HG02642 (cell line): ENCODE measurements around the gene NELL1.

ENCODE experiments used
- ATAC-seq: cut with Tn5 transposase; IDR thresholded peaks from one replicate; pipeline ENCODE4 v1.9.1; 2021; ENCODE audit warnings: mild to moderate bottlenecking; ENCODE audit not compliant: unreplicated experiment, poor library complexity

Gene NELL1

GRCh38 chr11:20934516-20934915, 265.1 kb downstream of the NELL1 start:
- ATAC-seq = no peak

GRCh38 chr11:20937826-20938225, 268.4 kb downstream of the NELL1 start:
- ATAC-seq = no peak

- no peak for ATAC-seq
Measured at GRCh38 chr11:20949585-20949984, 280.2 kb downstream of the NELL1 start.

- ATAC-seq = no peak
Measured at GRCh38 chr11:20962581-20962980, 293.2 kb downstream of the NELL1 start.

GRCh38 chr11:20963596-20963995, 294.2 kb downstream of the NELL1 start:
- ATAC-seq = no peak

- ATAC-seq = no peak
Measured at GRCh38 chr11:20964985-20965384, 295.6 kb downstream of the NELL1 start.

GRCh38 chr11:20966489-20966888, 297.1 kb downstream of the NELL1 start:
- no peak for ATAC-seq

- ATAC-seq = no peak
Measured at GRCh38 chr11:20973940-20974559, 304.7 kb downstream of the NELL1 start.

- ATAC-seq = no peak
Measured at GRCh38 chr11:20980736-20981135, 311.4 kb downstream of the NELL1 start.

- ATAC-seq = no peak
Measured at GRCh38 chr11:20990447-20990846, 321.1 kb downstream of the NELL1 start.

GRCh38 chr11:20991471-20991870, 322.1 kb downstream of the NELL1 start:
- ATAC-seq = no peak

GRCh38 chr11:21007297-21007696, 337.9 kb downstream of the NELL1 start:
- ATAC-seq = no peak

GRCh38 chr11:21018248-21018647, 348.9 kb downstream of the NELL1 start:
- ATAC-seq = no peak

GRCh38 chr11:21026685-21027084, 357.3 kb downstream of the NELL1 start:
- ATAC-seq = no peak

- no peak for ATAC-seq
Measured at GRCh38 chr11:21037850-21038249, 368.5 kb downstream of the NELL1 start.

GRCh38 chr11:21038801-21039200, 369.4 kb downstream of the NELL1 start:
- no peak for ATAC-seq

GRCh38 chr11:21040630-21041029, 371.2 kb downstream of the NELL1 start:
- ATAC-seq = no peak

- ATAC-seq = no peak
Measured at GRCh38 chr11:21048626-21049025, 379.2 kb downstream of the NELL1 start.

GRCh38 chr11:21053466-21053865, 384.1 kb downstream of the NELL1 start:
- ATAC-seq = no peak

- ATAC-seq = no peak
Measured at GRCh38 chr11:21056644-21057043, 387.3 kb downstream of the NELL1 start.

- no peak for ATAC-seq
Measured at GRCh38 chr11:21059879-21060278, 390.5 kb downstream of the NELL1 start.

- ATAC-seq = no peak
Measured at GRCh38 chr11:21066030-21066429, 396.6 kb downstream of the NELL1 start.

GRCh38 chr11:21068886-21069285, 399.5 kb downstream of the NELL1 start:
- no peak for ATAC-seq
